Skeletal muscle satellite cell (primary cell): ENCODE measurements around the gene RTEL1.
"Not testable (repeated sequence)": the region's sequence is repeated elsewhere in the genome, so short reads cannot be mapped to it uniquely, and the experiment has no call there.

Experiments used
- H3K27me3 ChIP-seq: 2 replicates; pipeline ENCODE4 v1.7.0; 2013; ENCODE audit warnings: low read length; ENCODE audit not compliant: control insufficient read depth, insufficient read depth
- H3K36me3 ChIP-seq: 2 replicates; pipeline ENCODE4 v1.7.0; 2013; ENCODE audit warnings: mild to moderate bottlenecking, control low read depth, low read length; ENCODE audit not compliant: insufficient read depth
- H3K4me1 ChIP-seq: 2 replicates; pipeline ENCODE4 v1.7.0; 2013; ENCODE audit warnings: low read length; ENCODE audit not compliant: control insufficient read depth, insufficient read depth
- H3K4me2 ChIP-seq: 2 replicates; pipeline ENCODE4 v1.7.0; 2013; ENCODE audit warnings: mild to moderate bottlenecking, low read length
- H3K4me3 ChIP-seq: 2 replicates; pipeline ENCODE4 v1.7.0; 2013; ENCODE audit warnings: low read length
- H3K9ac ChIP-seq: 2 replicates; pipeline ENCODE4 v1.7.0; 2013; ENCODE audit warnings: mild to moderate bottlenecking, low read depth, low read length, moderate library complexity
- H3K9me3 ChIP-seq: replicated peaks from 2 replicates; pipeline ENCODE4 v1.7.0; 2013; ENCODE audit warnings: mild to moderate bottlenecking, control low read depth, low read length

Gene RTEL1

DNA sequence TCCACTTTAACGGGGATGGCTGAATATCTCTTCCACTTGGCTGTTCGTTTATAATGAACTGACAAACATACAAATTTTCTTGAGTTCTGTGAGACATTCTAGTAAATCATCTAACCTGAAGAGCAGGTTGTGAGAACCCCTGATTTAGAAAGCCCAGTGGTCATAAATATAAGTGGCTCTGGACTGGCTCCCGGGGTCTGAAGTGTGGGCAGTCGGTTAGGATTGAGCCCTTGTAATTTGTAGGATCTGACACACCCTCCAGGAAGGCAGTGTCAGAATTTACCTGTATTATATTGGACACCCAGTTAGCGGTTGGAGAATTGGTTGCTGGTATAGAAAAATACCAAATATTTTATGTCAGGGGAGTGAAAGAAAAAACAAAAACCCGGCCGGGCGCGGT lies 24.4 kb upstream of the RTEL1 start:
- Histone ChIP-seq H3K36me3 (no peaks in the 10 kb centered on the region), H3K4me1 (peaks cover 11% of the 10 kb centered on the region), H3K9me3 (no peaks in the 10 kb centered on the region), H3K4me2 (no peak overlapping the region), H3K9ac (no peak overlapping the region), H3K27me3 (no peaks in the 10 kb centered on the region), H3K4me3 (no peak overlapping the region)

DNA sequence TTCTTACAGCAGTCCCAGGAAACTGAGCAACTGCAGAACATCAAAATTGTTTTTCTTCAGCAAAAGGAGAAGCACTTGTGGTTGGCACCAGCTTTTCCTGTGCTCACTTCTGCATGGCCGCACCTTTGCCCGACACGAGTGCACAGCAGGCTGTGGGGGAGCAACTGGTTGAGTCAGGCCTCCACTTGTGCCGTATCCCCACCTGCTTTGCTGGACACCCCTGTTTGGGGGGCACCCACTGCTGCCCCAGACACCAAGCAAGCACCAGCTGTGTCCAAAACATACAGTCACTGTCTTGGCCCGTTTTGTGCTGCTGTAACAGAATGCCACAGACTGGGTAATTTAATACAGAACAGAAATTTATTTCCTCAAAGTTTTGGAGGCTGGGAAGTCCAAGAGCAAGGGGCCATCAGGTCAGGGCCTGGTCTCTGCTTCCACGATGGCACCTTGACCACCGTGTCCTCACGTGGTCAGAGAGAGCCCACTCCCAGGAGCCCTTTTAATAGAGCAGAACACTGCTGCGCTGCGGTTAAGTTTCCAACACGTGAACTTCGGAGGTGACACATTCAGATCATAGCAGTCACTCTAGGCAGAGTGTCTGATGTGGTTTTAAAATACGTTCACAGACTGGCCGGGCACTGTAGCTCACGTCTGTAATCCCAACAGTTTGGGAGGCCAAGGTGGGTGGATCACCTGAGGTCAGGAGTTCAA lies 22.5 kb upstream of the RTEL1 start:
- H3K36me3 ChIP-seq: no peaks in the 10 kb centered on the region
- H3K4me1 ChIP-seq: peaks cover 11% of the 10 kb centered on the region
- no peaks in the 10 kb centered on the region for H3K27me3 ChIP-seq
- no peak overlapping the region for H3K4me2 ChIP-seq
- H3K9me3 ChIP-seq: no peaks in the 10 kb centered on the region
- no peak overlapping the region for H3K4me3 ChIP-seq
- no peak overlapping the region for H3K9ac ChIP-seq

DNA sequence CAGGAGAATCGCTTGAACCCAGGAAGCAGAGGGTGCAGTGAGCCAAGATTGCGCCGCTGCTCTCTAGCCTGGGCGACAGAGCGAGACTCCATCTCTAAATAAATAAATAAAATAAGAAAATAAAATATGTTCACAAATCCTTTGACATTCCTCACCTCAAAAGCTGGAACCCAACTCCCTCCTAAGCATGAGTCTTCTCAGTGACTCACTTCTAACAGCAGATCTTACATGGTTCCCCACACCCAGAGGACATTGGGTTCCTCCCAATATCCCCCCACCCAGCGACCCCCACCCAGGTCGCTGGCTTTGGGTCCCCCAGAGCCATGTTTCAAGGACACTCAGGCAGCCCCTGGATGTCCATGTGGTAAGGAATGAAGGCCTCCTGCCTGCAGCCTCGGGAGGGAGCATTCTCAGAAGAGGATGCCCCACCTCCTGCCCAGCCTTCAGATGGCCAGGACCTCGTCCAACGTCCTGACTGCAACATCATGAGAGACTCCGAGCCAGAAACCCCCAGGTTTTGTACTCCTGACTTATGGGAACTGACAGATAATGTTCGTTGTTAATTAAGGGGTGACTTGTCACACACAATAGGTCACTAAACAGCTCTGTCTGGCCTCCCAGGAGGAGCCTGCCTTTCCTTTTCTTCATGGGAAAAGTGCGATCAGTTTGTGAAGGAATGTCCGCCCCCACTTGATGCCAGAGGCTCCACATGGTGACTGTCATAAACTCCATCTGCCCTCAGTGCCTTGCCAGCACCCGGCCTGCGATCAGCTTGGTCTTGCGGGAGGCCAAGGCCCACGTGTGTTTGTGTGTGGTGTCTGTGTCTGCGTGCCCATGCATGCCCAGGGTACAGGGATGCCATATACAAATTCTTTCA lies 21.1 kb upstream of the RTEL1 start:
- peak overlapping the region; percentile 43 for H3K4me2 ChIP-seq
- H3K4me1 ChIP-seq: peaks cover 16% of the 10 kb centered on the region
- H3K27me3 ChIP-seq: no peaks in the 10 kb centered on the region
- no peak overlapping the region for H3K9ac ChIP-seq
- no peaks in the 10 kb centered on the region for H3K36me3 ChIP-seq
- no peaks in the 10 kb centered on the region for H3K9me3 ChIP-seq
- no peak overlapping the region for H3K4me3 ChIP-seq

DNA sequence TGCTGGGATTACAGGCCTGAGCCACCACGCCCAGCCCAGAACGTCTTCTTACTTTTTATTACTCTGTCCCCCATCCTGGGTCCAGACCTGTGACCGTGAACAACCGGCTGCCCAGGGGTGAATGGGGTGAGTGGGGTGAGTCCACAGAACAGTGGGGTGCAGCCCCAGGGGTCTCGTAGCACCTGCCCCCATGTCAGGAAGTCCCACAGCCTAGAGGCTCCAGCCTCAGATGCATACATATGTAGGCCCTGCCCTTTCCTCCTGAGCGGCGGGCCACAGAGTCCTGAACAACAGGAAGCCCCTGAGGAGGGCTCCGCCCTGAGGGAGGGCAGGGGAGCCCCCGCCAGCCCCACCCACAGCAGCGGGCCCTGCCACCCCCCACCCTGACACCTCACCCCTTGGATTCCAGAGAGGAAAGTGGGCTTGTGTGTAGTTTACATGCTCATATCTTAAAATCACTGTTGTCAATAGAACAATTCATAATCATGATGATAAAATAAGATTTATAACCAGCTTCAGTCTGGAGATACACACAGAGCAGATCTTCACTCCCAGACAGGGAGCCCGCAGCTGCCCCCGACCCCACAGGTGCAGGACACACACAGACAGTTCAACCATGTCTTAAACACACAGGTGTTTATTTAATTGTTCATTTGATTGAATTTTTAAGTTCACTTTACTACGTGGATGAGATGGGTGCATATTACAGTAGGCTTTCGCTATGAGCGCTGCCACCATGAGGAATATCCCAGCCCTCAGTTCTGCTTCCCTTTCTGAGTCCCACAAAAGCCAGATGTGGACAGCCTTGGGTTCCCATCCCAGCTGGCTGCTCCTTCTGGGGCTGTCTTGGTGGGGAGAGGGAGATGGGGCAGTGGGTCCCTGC lies 18.8 kb upstream of the RTEL1 start:
- Histone ChIP-seq H3K4me2 (no peak overlapping the region), H3K36me3 (no peaks in the 10 kb centered on the region), H3K4me1 (peaks cover 21% of the 10 kb centered on the region), H3K9ac (no peak overlapping the region), H3K9me3 (no peaks in the 10 kb centered on the region), H3K27me3 (no peaks in the 10 kb centered on the region), H3K4me3 (no peak overlapping the region)

- no peaks in the 10 kb centered on the region for H3K36me3 ChIP-seq
- H3K9ac ChIP-seq: no peak overlapping the region
- no peaks in the 10 kb centered on the region for H3K27me3 ChIP-seq
- no peak overlapping the region for H3K4me3 ChIP-seq
- H3K4me1 ChIP-seq: peaks cover 21% of the 10 kb centered on the region
- H3K9me3 ChIP-seq: no peaks in the 10 kb centered on the region
- H3K4me2 ChIP-seq: no peak overlapping the region
These were observed 18.0 kb upstream of the RTEL1 start for GRCh38 chr20:63640086-63640485.

DNA sequence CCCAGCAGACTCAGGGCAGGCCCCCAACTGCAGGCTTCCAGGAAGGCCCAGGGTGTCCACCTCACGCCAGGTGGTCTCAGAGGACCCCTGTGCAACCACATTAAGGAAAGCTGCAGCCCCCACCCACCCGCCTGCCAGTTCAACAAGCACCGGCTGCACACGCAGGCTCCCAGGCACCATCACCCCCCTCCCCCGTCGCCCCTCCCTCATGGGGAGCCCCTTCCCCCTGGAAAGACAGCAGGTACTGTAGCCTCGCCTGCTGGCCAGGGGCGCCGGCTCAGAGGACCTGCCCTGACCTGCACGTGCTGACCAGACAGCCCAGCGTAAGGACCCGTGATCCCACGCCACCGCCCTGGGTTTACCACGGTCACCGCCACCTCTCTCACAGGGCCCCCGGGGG lies 17.4 kb upstream of the RTEL1 start:
- peaks cover 21% of the 10 kb centered on the region for H3K4me1 ChIP-seq
- not testable (repeated sequence) for H3K4me2 ChIP-seq, H3K27me3 ChIP-seq, H3K9ac ChIP-seq, H3K36me3 ChIP-seq, H3K4me3 ChIP-seq, H3K9me3 ChIP-seq

- Histone ChIP-seq H3K27me3 (no peaks in the 10 kb centered on the region), H3K4me2 (peak overlapping the region; percentile 71), H3K4me3 (peak overlapping the region; percentile 59), H3K9ac (peak overlapping the region; percentile 35), H3K4me1 (peaks cover 21% of the 10 kb centered on the region), H3K36me3 (no peaks in the 10 kb centered on the region), H3K9me3 (no peaks in the 10 kb centered on the region)
These were observed 16.8 kb upstream of the RTEL1 start for GRCh38 chr20:63641146-63641791.

DNA sequence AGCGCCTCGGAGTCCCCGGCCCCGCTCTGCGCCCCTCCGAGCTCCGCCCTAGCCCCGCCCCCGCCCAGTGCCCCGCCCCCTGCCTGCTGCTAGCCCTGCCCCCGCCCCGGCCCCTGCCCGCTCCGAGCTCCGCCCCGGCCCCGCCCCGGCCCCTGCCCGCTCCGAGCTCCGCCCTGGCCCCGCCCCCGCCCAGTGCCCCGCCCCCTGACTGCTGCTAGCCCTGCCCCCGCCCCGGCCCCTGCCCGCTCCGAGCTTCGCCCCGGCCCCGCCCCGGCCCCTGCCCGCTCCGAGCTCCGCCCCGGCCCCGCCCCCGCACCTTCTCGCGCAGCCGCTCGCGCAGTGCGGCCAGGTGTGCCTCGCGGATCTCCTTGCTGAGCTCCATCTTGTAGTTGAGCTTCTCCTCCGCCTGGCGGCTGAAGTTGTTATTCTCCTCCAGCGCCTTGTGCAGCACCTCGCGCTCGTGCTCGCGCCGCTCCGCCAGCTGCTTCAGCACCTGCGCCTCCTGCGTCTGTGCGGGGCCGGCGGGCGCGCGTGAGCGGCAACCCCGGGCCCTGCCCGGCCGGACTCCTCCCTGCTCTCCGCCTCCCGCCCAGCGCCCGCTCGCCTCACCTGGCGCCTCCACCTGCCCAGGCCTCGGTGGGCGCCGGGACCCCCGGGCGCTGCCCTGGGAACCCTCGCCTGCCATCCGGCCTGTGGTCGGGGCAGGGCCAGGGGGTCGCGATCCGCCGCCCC lies 16.2 kb upstream of the RTEL1 start:
- Histone ChIP-seq H3K4me1 (peaks cover 16% of the 10 kb centered on the region), H3K9me3 (no peaks in the 10 kb centered on the region), H3K27me3 (no peaks in the 10 kb centered on the region), H3K4me3 (peak overlapping the region; percentile 66), H3K9ac (no peak overlapping the region), H3K4me2 (peak overlapping the region; percentile 88), H3K36me3 (no peaks in the 10 kb centered on the region)

DNA sequence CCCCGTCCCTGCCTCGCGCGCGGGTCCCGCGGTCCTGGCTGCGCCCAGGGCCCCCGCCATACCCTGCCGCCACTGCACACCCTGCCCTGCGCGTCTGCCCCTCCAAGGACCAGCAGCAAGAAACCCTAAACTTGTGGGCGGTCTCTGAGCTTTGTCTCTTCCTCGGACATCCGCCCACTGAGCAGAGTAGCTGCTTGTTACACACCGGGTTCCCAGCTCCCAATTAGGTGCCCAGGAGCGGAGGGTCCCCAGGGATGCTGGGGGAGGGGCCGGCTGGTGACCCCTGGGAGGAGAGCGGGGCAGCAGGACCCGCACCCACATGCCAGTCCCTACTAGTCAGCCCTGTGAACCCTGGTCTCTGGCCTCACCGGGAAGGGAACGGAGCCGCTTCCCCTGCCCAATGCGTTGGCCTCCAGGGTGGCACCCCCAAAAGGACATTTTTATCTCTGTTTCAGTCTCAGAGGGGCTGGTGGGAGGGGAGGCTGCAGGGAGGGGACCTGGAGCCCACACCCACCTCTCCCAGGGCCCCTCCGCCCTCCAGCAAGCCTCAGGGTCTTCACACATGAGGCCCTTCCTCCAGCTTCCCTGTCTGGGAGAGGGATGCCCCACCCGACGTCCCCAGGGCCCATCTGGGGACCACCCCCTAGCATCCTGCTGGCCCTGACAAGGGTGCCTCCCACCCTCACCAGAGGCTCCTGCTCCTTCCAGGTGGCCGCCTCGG lies 15.4 kb upstream of the RTEL1 start:
- Histone ChIP-seq H3K36me3 (no peaks in the 10 kb centered on the region), H3K9ac (no peak overlapping the region), H3K27me3 (no peaks in the 10 kb centered on the region), H3K4me1 (peaks cover 11% of the 10 kb centered on the region), H3K4me2 (peak overlapping the region; percentile 88), H3K9me3 (no peaks in the 10 kb centered on the region), H3K4me3 (peak overlapping the region; percentile 66)

GRCh38 chr20:63643499-63643898 lies 14.6 kb upstream of the RTEL1 start:
- Histone ChIP-seq H3K4me2 (no peak overlapping the region), H3K4me1 (peaks cover 11% of the 10 kb centered on the region), H3K36me3 (no peaks in the 10 kb centered on the region), H3K27me3 (no peaks in the 10 kb centered on the region), H3K9me3 (no peaks in the 10 kb centered on the region), H3K4me3 (no peak overlapping the region), H3K9ac (no peak overlapping the region)
